Astrocyte of the cerebellum (primary cell): ENCODE results near the gene LOXHD1.

Experiments used
- DNase-seq: peaks from one replicate; pipeline ENCODE4 v3.0.0-alpha.2; 2011; ENCODE audit warnings: low read depth
- H3K4me3 ChIP-seq: 2 replicates; pipeline ENCODE4 v1.5.1; 2011; ENCODE audit warnings: mild to moderate bottlenecking, low read depth, low read length, moderate library complexity
- CTCF ChIP-seq: IDR thresholded peaks from 2 replicates; pipeline ENCODE4 v1.5.1; 2012; ENCODE audit warnings: low read length, low read depth, moderate library complexity, mild to moderate bottlenecking; ENCODE audit errors: missing control alignments
- in situ Hi-C: cut with HindIII; loops from 2 replicates; pipeline ENCODE4 v1.10.0; 2017; ENCODE audit warnings: low sequenced_read_pairs

LOXHD1 gene

GRCh38 chr18:46550609-46551008 lies 106.4 kb downstream of the LOXHD1 start:
- in situ Hi-C loops = no loop called here
- DNase-seq = no peak
- no peak for TF ChIP-seq CTCF
- H3K4me3 ChIP-seq = no peak overlapping the region

- H3K4me3 ChIP-seq = no peak overlapping the region
- no peak for TF ChIP-seq CTCF
- no peak for DNase-seq
- in situ Hi-C loops = no loop called here
Observed at GRCh38 chr18:46547520-46547919, 109.5 kb downstream of the LOXHD1 start.

GRCh38 chr18:46546111-46546640 lies 110.8 kb downstream of the LOXHD1 start:
- no peak for TF ChIP-seq CTCF
- in situ Hi-C loops = no loop called here
- no peak overlapping the region for H3K4me3 ChIP-seq
- no peak for DNase-seq

GRCh38 chr18:46542545-46542944 lies 114.5 kb downstream of the LOXHD1 start:
- H3K4me3 ChIP-seq = no peak overlapping the region
- no peak for TF ChIP-seq CTCF
- no peak for DNase-seq
- in situ Hi-C loops = no loop called here

GRCh38 chr18:46541626-46542189 lies 115.3 kb downstream of the LOXHD1 start:
- no peak for TF ChIP-seq CTCF
- no peak overlapping the region for H3K4me3 ChIP-seq
- in situ Hi-C loops = no loop called here
- no peak for DNase-seq

GRCh38 chr18:46538376-46538775 lies 118.6 kb downstream of the LOXHD1 start:
- in situ Hi-C loops = no loop called here
- TF ChIP-seq CTCF = no peak
- no peak for DNase-seq
- no peak overlapping the region for H3K4me3 ChIP-seq
